Stomach (tissue), 4 donors: Measurements from ENCODE around the gene FYCO1.

Experiments
- EP300 ChIP-seq: sonication (generic); formaldehyde crosslinking; IDR thresholded peaks from one replicate; pipeline ENCODE4 v1.6.1; 2017; ENCODE audit warnings: antibody characterized with exemption
- POLR2A ChIP-seq, 4 donors: fragments of 450-650 bp; IDR thresholded peaks; one replicate each; pipeline ENCODE4 v1.6.1; 2016; ENCODE audit warnings: antibody characterized with exemption in 4 of 4, control low read depth in 2 of 4, mild to moderate bottlenecking in 1 of 4, moderate library complexity in 1 of 4
- TF ChIP-seq, protein P1 (sequence below), 7 experiments: fragments of 450-650 bp in 4 of 7; fragments of 200-600 bp in 3 of 7; sonication (generic) in 3 of 7; IDR thresholded peaks; one replicate each; pipeline ENCODE4 v1.5.1; 2016 to 2019; ENCODE audit warnings: antibody characterized with exemption in 7 of 7, control low read depth in 2 of 7, mild to moderate bottlenecking in 1 of 7

DNA sequence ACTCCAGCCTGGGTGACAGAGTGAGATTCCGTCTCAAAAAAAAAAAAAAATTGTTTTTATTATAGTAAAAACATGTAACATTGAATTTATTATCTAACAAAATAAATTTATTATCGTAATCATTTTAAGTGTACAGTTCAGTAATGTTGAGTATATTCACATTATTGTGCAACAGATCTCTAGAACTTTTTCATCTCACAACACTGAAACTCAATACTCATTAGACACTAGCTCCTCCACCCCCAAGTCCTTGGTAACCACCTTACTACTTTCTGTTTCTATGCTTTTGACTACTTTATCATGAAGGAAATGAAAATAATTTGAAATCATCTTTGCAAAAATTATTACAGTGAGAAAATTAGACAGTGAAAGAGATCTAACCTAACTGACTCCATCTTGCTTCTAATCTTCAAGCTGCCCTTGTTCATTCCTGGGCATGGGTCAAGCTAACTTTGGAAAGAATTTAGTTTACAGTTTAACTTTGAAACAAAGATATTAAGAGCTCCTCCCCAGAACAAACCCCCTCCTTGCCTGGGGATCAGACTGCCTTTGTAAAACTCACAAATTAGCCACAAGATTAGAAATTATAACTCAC is 15.0 kb upstream of the FYCO1 start:
- TF ChIP-seq, protein P1, sequence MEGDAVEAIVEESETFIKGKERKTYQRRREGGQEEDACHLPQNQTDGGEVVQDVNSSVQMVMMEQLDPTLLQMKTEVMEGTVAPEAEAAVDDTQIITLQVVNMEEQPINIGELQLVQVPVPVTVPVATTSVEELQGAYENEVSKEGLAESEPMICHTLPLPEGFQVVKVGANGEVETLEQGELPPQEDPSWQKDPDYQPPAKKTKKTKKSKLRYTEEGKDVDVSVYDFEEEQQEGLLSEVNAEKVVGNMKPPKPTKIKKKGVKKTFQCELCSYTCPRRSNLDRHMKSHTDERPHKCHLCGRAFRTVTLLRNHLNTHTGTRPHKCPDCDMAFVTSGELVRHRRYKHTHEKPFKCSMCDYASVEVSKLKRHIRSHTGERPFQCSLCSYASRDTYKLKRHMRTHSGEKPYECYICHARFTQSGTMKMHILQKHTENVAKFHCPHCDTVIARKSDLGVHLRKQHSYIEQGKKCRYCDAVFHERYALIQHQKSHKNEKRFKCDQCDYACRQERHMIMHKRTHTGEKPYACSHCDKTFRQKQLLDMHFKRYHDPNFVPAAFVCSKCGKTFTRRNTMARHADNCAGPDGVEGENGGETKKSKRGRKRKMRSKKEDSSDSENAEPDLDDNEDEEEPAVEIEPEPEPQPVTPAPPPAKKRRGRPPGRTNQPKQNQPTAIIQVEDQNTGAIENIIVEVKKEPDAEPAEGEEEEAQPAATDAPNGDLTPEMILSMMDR (IDR thresholded peaks at IDR 0.05) = no peak
- TF ChIP-seq POLR2A (IDR thresholded peaks at IDR 0.05) (no peak), EP300 (no peak)
